Activated naive CD4-positive, alpha-beta T cell treated with anti-CD3 and anti-CD28 coated beads for 36 hours (primary cell): Measurements from ENCODE around the gene ASB8. TPM values are rescaled to one million over a fixed set of nuclear protein-coding genes. Genes with fewer than 3 reads are reported as not detected.

Experiments used
- CTCF ChIA-PET: fragments of 350-600 bp; sonication (Branson Sonifier 250); formaldehyde crosslinking; loops from one replicate; lab custom pipeline; 2021; ENCODE audit warnings: antibody characterized with exemption; lab: Charles Lee
- DNase-seq: peaks from one replicate; pipeline ENCODE4 v3.0.0-alpha.2; 2020
- H3K27ac Mint-ChIP-seq: one replicate; pipeline ENCODE4 v1.8.0; 2021; ENCODE audit warnings: mild to moderate bottlenecking, mixed read lengths
- H3K27me3 Mint-ChIP-seq: one replicate; pipeline ENCODE4 v1.8.0; 2021; ENCODE audit warnings: low read depth, mixed read lengths
- H3K36me3 Mint-ChIP-seq: one replicate; pipeline ENCODE4 v1.8.0; 2021; ENCODE audit warnings: low read depth, mixed read lengths
- H3K4me1 Mint-ChIP-seq: one replicate; pipeline ENCODE4 v1.8.0; 2021; ENCODE audit warnings: low read depth, mixed read lengths
- H3K4me3 Mint-ChIP-seq: one replicate; pipeline ENCODE4 v1.8.0; 2021; ENCODE audit warnings: mild to moderate bottlenecking, moderate library complexity, mixed read lengths
- H3K9me3 Mint-ChIP-seq: one replicate; pipeline ENCODE4 v1.8.0; 2021; ENCODE audit warnings: mixed read lengths
- intact Hi-C: fragments of 100-400 bp; cut with micrococcal nuclease; formaldehyde crosslinking; loops from one replicate; pipeline ENCODE4 v1.15.1; 2023
- total RNA-seq, 2 experiments: library from RNA; stranded (reverse); gene quantifications; one replicate each; pipeline ENCODE4 v1.2.3, GENCODE V29; 2021

The ASB8 gene
- total RNA-seq, 2 experiments from 2014 or later = 36.7 to 47.9 TPM

DNA sequence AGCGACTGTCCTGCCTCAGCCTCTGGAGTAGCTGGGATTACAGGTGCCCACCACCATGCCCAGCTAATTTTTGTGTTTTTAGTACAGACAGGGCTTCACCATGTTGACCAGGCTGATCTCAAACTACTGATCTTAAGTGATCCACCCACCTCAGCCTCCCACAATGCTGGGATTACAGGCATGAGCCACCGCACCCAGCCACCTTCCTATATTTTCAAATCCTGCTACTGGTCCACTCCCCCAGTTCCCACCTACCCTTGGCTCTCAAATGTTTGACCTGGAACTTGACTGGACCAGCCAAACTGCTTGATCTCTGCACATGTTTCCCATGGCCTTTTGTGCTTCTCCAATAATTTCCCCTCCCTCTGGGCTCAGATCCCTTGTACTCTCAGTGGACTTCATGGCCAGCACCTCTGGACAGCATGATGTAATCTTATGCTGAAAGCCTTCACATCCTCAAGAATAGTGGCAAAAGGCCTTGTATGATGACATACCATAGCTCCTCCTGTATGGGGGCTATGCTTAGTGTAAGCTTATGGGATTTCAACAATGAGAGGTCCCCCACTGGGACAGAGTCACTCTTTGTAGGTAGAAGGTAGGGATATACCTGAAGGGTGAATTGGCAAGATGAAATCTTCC lies 23.7 kb upstream of the ASB8 start:
- H3K4me3 Mint-ChIP-seq = no peak overlapping the region
- CTCF ChIA-PET = interaction anchor here (0.8 to 1.3 kb wide), 3 partner anchors 9 to 23 kb away, joined by 3 to 4 read pairs (median 3); no protein-coding TSS in a partner anchor
- intact Hi-C loops = loop anchor here (5.0 kb wide), 2 partner anchors 361 to 436 kb away; no protein-coding TSS in a partner anchor
- peaks cover 15% of the 10 kb centered on the region for H3K4me1 Mint-ChIP-seq
- no peaks in the 10 kb centered on the region for H3K36me3 Mint-ChIP-seq
- no peaks in the 10 kb centered on the region for H3K9me3 Mint-ChIP-seq
- DNase-seq = no peak
- H3K27me3 Mint-ChIP-seq = peaks cover 15% of the 10 kb centered on the region
- H3K27ac Mint-ChIP-seq = no peak overlapping the region

DNA sequence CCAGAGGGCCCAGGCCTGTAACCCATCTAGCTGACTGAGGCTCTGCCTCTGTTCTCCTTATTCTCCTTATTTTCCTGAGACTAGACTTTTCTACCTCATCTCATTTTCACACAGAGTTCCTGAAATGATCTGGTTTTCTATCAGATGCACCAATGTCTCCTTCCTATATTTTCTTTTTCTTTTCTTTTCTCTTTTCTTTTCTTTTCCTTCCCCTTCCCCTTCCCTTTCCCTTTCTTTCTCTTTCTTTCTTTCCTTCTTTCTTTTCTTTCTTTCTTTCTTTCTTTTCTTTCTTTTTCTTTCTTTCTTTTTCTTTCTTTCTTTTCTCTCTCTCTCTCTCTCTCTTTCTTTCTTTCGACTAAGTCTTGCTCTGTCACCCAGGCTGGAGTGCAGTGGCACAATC lies 23.1 kb upstream of the ASB8 start:
- Mint-ChIP-seq H3K36me3 (no peaks in the 10 kb centered on the region), H3K4me1 (peaks cover 20% of the 10 kb centered on the region), H3K27ac (no peak overlapping the region), H3K9me3 (no peaks in the 10 kb centered on the region), H3K4me3 (no peak overlapping the region), H3K27me3 (peaks cover 16% of the 10 kb centered on the region)
- no peak for DNase-seq
- intact Hi-C loops = loop anchor here (5.0 kb wide), 2 partner anchors 362 to 437 kb away; no protein-coding TSS in a partner anchor
- CTCF ChIA-PET = interaction anchor here (1.2 to 1.3 kb wide), 2 partner anchors 8 to 9 kb away, joined by 3 to 5 read pairs; no protein-coding TSS in a partner anchor

DNA sequence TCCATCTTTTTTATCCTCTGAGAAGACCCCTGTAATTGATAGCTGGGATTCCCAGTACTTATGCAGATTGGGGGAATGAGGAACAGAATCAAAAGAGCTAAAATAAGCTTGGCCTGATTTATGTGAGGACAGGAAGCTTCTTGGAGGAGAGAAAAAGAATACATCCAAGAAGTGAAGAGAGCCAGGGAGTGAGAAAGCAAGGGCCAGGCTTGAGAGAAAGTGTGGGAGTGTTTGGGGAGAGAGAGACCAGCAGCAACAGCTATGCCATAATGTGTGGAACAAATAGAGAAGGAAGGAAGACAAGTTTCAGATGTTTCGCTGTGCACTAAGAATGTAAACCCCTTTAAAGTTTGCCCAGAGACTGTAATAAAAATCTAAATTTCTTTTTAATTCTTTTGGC lies 22.2 kb upstream of the ASB8 start:
- DNase-seq = no peak
- H3K27ac Mint-ChIP-seq = no peak overlapping the region
- H3K4me1 Mint-ChIP-seq = peaks cover 20% of the 10 kb centered on the region
- H3K36me3 Mint-ChIP-seq = no peaks in the 10 kb centered on the region
- H3K4me3 Mint-ChIP-seq = no peak overlapping the region
- CTCF ChIA-PET = interaction anchor here (0.5 to 1.3 kb wide), 3 partner anchors 9 to 239 kb away, joined by 3 to 5 read pairs (median 4); no protein-coding TSS in a partner anchor
- intact Hi-C loops = no loop called here
- H3K9me3 Mint-ChIP-seq = no peaks in the 10 kb centered on the region
- H3K27me3 Mint-ChIP-seq = peaks cover 7% of the 10 kb centered on the region

DNA sequence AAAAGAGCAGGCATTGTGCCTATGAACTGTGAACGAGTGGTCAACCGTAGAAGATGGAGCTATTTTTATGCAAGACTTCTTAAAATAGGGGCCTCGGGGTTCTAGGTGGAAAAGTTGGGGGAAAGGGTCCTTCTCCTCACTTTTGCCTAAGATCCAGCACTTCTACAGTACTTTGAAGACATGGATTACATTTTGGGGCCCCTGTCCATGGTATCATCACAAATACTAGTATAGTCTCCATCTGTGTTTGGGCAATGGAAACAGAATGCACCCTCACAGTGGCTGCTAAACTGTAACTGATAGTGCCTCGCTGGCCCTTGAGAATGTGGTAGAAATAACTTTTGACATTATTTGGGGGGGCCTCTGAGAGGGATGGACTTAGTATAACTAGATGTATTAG lies 20.7 kb upstream of the ASB8 start:
- H3K27ac Mint-ChIP-seq = no peak overlapping the region
- H3K4me3 Mint-ChIP-seq = no peak overlapping the region
- DNase-seq = no peak
- intact Hi-C loops = no loop called here
- H3K27me3 Mint-ChIP-seq = peaks cover 2% of the 10 kb centered on the region
- H3K9me3 Mint-ChIP-seq = no peaks in the 10 kb centered on the region
- no peaks in the 10 kb centered on the region for H3K36me3 Mint-ChIP-seq
- peaks cover 18% of the 10 kb centered on the region for H3K4me1 Mint-ChIP-seq
- CTCF ChIA-PET = interaction anchor here (1.0 kb wide), 2 partner anchors 11 to 440 kb away, joined by 3 to 4 read pairs; no protein-coding TSS in a partner anchor

DNA sequence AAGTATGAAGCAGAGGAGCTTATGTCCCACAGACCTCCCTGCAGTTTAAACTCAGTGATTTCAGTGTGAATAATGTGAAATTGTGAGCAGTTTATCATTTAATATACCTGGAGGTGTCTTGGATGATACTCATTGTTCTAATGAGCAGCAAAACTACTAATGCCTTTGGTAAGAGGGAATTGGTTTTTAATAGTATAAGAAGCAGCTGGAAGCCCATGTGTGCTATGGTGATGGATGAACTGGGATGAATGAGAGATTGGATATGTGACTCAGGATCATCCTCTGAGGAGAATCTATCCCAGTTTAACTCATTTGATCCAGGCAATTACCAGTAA lies 19.1 kb upstream of the ASB8 start:
- H3K36me3 Mint-ChIP-seq = no peaks in the 10 kb centered on the region
- CTCF ChIA-PET = interaction anchor here (0.6 to 2.9 kb wide), 4 partner anchors 11 to 182 kb away, joined by 3 to 12 read pairs (median 4); no protein-coding TSS in a partner anchor
- no peak for DNase-seq
- H3K4me3 Mint-ChIP-seq = no peak overlapping the region
- H3K9me3 Mint-ChIP-seq = no peaks in the 10 kb centered on the region
- peaks cover 8% of the 10 kb centered on the region for H3K4me1 Mint-ChIP-seq
- H3K27me3 Mint-ChIP-seq = peaks cover 2% of the 10 kb centered on the region
- intact Hi-C loops = no loop called here
- H3K27ac Mint-ChIP-seq = no peak overlapping the region

DNA sequence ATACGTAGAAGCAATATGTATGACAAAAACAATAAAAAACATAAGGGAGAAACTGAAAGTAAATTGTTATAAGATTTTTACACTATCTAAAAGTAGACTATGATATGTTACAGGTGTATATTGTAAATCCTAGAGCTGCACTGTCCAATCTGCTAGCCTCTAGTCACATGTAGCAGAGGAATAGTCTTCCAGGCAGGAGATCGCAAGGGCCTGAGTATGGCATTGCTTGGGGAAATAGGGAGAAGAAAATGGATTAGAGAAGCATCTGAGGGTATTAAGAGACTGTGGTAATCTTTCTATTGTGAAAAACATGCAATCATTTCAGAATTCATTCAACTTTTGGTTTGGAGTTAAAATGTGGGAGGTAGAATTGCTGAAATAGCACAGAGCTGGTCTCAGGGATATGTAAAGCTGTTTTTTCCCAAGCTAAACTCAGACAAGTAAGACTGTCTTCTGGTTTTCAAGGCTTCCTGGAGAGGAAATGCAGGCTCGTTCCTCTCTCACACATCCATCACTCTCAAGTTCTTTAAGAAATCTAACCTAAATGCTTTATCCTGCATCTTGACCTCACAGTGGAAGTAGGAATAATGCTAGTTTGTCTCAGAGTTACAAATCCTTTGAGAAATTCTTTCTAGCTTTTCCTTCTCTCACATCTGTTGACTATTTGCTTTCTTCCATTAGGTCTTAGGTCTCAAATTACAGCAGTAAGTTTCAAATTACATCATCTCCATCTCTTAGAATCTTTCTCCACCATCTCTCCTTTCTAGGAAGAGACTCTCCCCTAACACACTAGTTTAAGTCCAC lies 18.5 kb upstream of the ASB8 start:
- H3K36me3 Mint-ChIP-seq = no peaks in the 10 kb centered on the region

DNA sequence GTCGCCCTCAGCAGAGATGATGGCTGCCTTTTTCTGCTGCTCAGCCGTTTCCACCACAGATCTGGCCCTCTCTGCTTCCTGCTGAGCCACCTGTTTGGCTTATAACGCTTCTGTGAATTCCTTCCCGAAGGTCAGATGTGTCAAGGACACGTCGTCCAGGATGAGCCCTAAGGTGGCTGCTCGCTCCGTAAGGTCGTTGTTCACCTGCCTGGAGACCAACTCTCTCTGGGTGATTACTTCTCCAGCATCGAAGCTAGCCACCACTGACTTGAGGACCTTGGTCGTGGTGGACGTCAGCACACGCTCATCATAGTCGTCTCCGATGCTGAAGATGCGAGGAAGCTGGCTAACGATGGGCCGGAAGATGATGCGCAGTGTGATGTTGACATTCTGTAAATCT lies 11.7 kb upstream of the ASB8 start:
- no peaks in the 10 kb centered on the region for H3K9me3 Mint-ChIP-seq
- intact Hi-C loops = loop anchor here (5.0 to 10.0 kb wide), 2 partner anchors 222 to 424 kb away; no protein-coding TSS in a partner anchor
- H3K4me1 Mint-ChIP-seq = no peaks in the 10 kb centered on the region
- no peaks in the 10 kb centered on the region for H3K27me3 Mint-ChIP-seq
- no peak overlapping the region for H3K4me3 Mint-ChIP-seq
- CTCF ChIA-PET = interaction anchor here (0.7 to 1.4 kb wide), 2 partner anchors 9 to 20 kb away, joined by 3 to 4 read pairs; no protein-coding TSS in a partner anchor
- no peak overlapping the region for H3K27ac Mint-ChIP-seq
- no peak for DNase-seq
- no peaks in the 10 kb centered on the region for H3K36me3 Mint-ChIP-seq

More for the DNA sequence above, 18.5 kb upstream of the ASB8 start:
- intact Hi-C loops = no loop called here
- peaks cover 2% of the 10 kb centered on the region for H3K27me3 Mint-ChIP-seq
- H3K4me3 Mint-ChIP-seq = peak overlapping the region; percentile 32
- H3K4me1 Mint-ChIP-seq = peaks cover 8% of the 10 kb centered on the region
- no peak overlapping the region for H3K27ac Mint-ChIP-seq
- no peaks in the 10 kb centered on the region for H3K9me3 Mint-ChIP-seq
- no peak for DNase-seq
- CTCF ChIA-PET = interaction anchor here (0.6 to 2.9 kb wide), 4 partner anchors 11 to 183 kb away, joined by 3 to 12 read pairs (median 4); no protein-coding TSS in a partner anchor

DNA sequence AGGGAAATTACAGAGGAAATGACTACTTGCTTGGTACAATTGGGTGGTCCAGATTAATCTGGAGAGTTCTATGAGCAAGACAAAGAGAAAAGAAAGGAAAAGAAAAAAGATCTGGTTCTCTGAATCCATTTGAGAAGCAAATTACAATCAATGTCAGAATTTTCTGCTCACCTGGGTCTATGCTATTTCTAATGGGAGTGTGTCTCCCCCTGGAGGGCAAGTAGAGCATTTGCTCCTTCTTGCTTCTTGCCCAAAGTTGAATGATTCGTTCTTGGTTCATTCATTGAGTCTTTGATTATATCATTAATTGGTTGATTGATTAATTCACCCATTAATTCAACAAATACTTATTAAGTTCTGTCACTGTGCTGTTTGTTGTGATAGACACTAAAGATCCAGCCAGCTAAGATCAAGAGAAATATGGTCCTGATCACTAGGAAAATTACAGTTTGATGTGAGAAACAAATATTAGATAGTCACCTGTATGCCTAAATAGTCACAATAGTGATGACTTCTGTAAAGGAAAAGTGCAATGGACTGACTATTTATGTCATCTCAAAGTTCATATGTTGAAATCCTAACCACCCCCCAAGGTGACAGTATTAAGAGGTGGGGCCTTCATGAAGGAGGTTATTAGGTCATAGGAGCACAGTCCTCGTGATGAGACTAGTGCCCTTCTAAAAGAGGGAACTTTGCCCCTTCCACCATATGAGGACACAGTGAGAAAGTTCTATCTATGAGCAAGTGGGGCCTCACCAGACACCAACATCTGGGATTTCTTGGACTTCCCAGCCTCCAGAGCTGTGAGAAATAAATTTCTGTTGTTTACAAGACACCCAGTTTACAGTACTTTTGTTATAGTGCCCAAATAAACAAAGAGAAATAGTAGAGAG lies 8.0 kb upstream of the ASB8 start:
- intact Hi-C loops = loop anchor here (1.0 to 10.0 kb wide), 7 partner anchors 81 to 450 kb away; partner anchors contain the start of genes TMEM106C and VDR
- Mint-ChIP-seq H3K27ac (no peak overlapping the region), H3K9me3 (no peaks in the 10 kb centered on the region), H3K4me3 (no peak overlapping the region), H3K4me1 (peaks cover 9% of the 10 kb centered on the region), H3K27me3 (no peaks in the 10 kb centered on the region), H3K36me3 (no peaks in the 10 kb centered on the region)
- CTCF ChIA-PET = interaction anchor here (0.6 to 2.7 kb wide), 16 partner anchors 11 to 693 kb away, joined by 3 to 12 read pairs (median 3); partner anchors contain the start of genes CCDC184 and TMEM106C
- DNase-seq = peak; percentile 72

DNA sequence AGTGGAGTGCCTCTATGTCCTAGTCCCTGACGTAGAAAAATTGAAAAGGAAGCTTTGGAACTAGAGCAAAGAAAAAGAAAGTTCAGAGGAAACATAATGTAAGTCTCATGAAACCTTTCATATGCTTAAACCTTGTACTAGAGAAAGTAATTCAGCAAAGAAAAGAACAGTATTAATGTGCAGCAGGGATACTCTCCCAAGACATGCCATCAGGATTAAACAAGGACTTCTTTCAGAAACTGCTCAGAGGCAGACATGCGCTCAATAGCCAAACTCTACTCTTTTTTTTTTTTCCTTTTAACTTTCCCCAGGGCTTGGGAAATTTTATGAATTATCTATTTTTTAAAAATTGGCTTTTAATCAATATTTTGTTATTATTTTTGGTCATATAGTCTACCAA lies 7.1 kb upstream of the ASB8 start:
- Mint-ChIP-seq H3K4me3 (no peak overlapping the region), H3K27ac (no peak overlapping the region), H3K36me3 (no peaks in the 10 kb centered on the region), H3K27me3 (no peaks in the 10 kb centered on the region), H3K9me3 (no peaks in the 10 kb centered on the region), H3K4me1 (peaks cover 12% of the 10 kb centered on the region)
- intact Hi-C loops = loop anchor here (2.0 to 10.0 kb wide), 2 partner anchors 326 to 420 kb away; no protein-coding TSS in a partner anchor
- DNase-seq = no peak
- CTCF ChIA-PET = interaction anchor here (0.6 to 2.7 kb wide), 11 partner anchors 12 to 422 kb away, joined by 3 to 12 read pairs (median 3); partner anchors contain the start of gene TMEM106C

DNA sequence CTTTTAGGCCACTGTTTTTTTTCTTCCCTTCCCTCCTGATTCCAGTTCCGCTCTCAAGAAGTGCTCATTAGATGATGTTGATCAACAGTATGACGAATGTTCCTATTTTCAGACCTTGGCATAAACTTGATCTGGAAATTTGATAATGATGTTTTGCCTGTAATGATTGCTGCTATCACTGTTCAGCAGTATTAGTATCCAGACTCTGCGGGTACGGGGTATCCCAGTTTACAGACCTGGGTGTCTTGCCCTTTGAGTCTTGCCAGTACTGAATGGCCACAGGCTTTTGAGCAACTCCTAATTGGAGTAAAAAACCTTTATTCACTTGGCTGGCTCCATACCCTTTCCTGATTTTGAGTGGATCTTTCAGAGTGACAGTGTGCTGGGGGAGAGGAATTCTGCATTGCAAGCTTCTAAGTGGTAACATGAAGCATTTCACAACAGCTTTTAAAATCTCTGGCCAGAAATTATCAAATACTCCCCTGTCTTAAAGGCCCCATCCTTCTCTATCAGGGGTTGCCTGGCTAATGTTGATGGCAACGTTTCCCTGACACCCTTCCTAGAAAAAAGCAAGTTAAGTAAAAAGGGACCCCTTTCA lies 5.9 kb upstream of the ASB8 start:
- Mint-ChIP-seq H3K27ac (no peak overlapping the region), H3K9me3 (no peaks in the 10 kb centered on the region), H3K4me3 (no peak overlapping the region), H3K4me1 (peaks cover 18% of the 10 kb centered on the region), H3K27me3 (no peaks in the 10 kb centered on the region), H3K36me3 (no peaks in the 10 kb centered on the region)
- intact Hi-C loops = loop anchor here (10.0 kb wide), 1 partner anchor 418 kb away; no protein-coding TSS in a partner anchor
- CTCF ChIA-PET = no interaction called here
- no peak for DNase-seq

DNA sequence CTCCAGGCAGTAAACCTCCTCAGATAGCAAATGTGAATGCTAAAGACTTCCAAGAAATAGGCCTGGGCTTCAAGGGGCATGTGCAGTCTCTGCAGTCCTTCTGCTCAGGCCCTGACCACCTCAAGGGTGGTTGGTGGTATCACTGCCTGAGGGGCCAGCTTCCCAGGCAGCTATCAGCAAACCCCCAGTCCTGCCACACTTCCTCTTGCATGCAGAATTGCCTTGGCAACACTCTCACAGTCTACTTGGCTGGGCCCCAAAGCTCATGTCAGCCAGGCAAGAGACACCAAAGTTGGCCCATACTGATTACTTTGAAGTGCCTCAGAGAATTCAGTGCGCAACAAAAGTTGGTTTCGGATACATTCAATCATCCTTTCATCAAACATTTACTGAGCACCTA lies 3.5 kb upstream of the ASB8 start:
- no peaks in the 10 kb centered on the region for H3K36me3 Mint-ChIP-seq
- DNase-seq = peak; percentile 14
- CTCF ChIA-PET = interaction anchor here (1.0 to 1.8 kb wide), 3 partner anchors 22 to 418 kb away, joined by 3 read pairs; partner anchors contain the start of gene CCDC184
- H3K27me3 Mint-ChIP-seq = no peaks in the 10 kb centered on the region
- peaks cover 33% of the 10 kb centered on the region for H3K4me1 Mint-ChIP-seq
- intact Hi-C loops = loop anchor here (10.0 kb wide), 1 partner anchor 416 kb away; no protein-coding TSS in a partner anchor
- no peak overlapping the region for H3K4me3 Mint-ChIP-seq
- H3K27ac Mint-ChIP-seq = no peak overlapping the region
- H3K9me3 Mint-ChIP-seq = no peaks in the 10 kb centered on the region
